A549 (cell line): ENCODE results near the gene RPP30. TPM values are rescaled to one million over a fixed set of nuclear protein-coding genes. Genes with fewer than 3 reads are reported as not detected.

Experiments used
- ATAC-seq, 2 experiments: fragments of 200-7000 bp in 1 of 2; fragments of >200 bp in 1 of 2; cut with Nextera tagmentation in 1 of 2; cut with Tn5 transposase in 1 of 2; 3 replicates each; pipeline versions ENCODE4 v1.8.0 to v1.9.1; 2018 to 2020; ENCODE audit warnings: mild to moderate bottlenecking in 1 of 2, moderate library complexity in 1 of 2
- CTCF ChIA-PET: fragments of 300-600 bp; sonication (Branson Sonifier 250); formaldehyde crosslinking; extraction: SDS; loops from one replicate; lab custom pipeline; 2021; ENCODE audit warnings: antibody characterized with exemption, inconsistent platforms; lab: Yijun Ruan, JAX
- POLR2A ChIA-PET: fragments of 350-600 bp; formaldehyde crosslinking; extraction: SDS; loops from one replicate; lab custom pipeline; 2021; ENCODE audit warnings: antibody characterized with exemption, inconsistent platforms; lab: Yijun Ruan, JAX
- DNase-seq, 2 experiments: peaks; one replicate each; pipeline versions ENCODE4 v3.0.0 to v3.0.0-alpha.2; 2011 to 2016; ENCODE audit warnings: low read depth in 1 of 2, low spot score in 1 of 2
- FAIRE-seq: peaks from 2 replicates; lab custom pipeline; 2011; peaks lifted over from hg19 to GRCh38; lab: Jason Lieb, UNC
- H3K27ac ChIP-seq, 2 experiments: fragments of >200 bp; sonication (Bioruptor Twin); formaldehyde crosslinking; 3 replicates each; pipeline ENCODE4 v1.5.1; 2016 to 2017
- H3K4me1 ChIP-seq: fragments of >200 bp; sonication (Bioruptor Twin); formaldehyde crosslinking; 3 replicates; pipeline ENCODE4 v1.6.1; 2016
- H3K4me2 ChIP-seq: fragments of >200 bp; sonication (Bioruptor Twin); formaldehyde crosslinking; 3 replicates; pipeline ENCODE4 v1.6.1; 2016
- H3K4me3 ChIP-seq: fragments of >200 bp; sonication (Bioruptor Twin); formaldehyde crosslinking; 3 replicates; pipeline ENCODE4 v1.5.1; 2016
- H3K9me3 ChIP-seq: fragments of >200 bp; sonication (Bioruptor Twin); formaldehyde crosslinking; 3 replicates; pipeline ENCODE4 v1.6.1; 2016
- CBX2 ChIP-seq: fragments of 200-600 bp; sonication (generic); IDR thresholded peaks from 2 replicates; pipeline ENCODE4 v1.6.1; 2016; ENCODE audit warnings: low read depth, mild to moderate bottlenecking, borderline replicate concordance
- CBX8 ChIP-seq: fragments of 200-600 bp; sonication (generic); IDR thresholded peaks from 2 replicates; pipeline ENCODE4 v1.6.1; 2016
- CHD2 ChIP-seq: fragments of 150-350 bp; IDR thresholded peaks from 2 replicates; pipeline ENCODE4 v1.6.1; 2014; ENCODE audit warnings: low read length; ENCODE audit not compliant: partially characterized antibody
- EHF ChIP-seq: fragments of 250-450 bp; sonication (Bioruptor Pico); IDR thresholded peaks from 2 replicates; pipeline ENCODE4 v1.5.0; 2020; ENCODE audit warnings: mild to moderate bottlenecking
- ESRRA ChIP-seq: fragments of 150-350 bp; IDR thresholded peaks from 2 replicates; pipeline ENCODE4 v1.6.1; 2014; ENCODE audit warnings: mild to moderate bottlenecking, low read length, borderline replicate concordance
- FOSL2 ChIP-seq, 2 experiments: fragments of 450-650 bp in 1 of 2; fragments of >200 bp in 1 of 2; sonication (Bioruptor Twin) in 1 of 2; formaldehyde crosslinking; IDR thresholded peaks; 2 replicates each; pipeline versions ENCODE4 v1.5.0 to v1.6.1; 2016 to 2020; ENCODE audit warnings: mild to moderate bottlenecking in 1 of 2, moderate library complexity in 1 of 2
- GATA3 ChIP-seq: IDR thresholded peaks from 2 replicates; pipeline ENCODE4 v1.6.1; 2012; ENCODE audit warnings: borderline replicate concordance
- HDAC2 ChIP-seq: fragments of 200-600 bp; sonication (generic); IDR thresholded peaks from 2 replicates; pipeline ENCODE4 v1.6.1; 2016
- HOXB13 ChIP-seq: fragments of 250-450 bp; sonication (Bioruptor Pico); IDR thresholded peaks from 2 replicates; pipeline ENCODE4 v1.5.0; 2020; ENCODE audit warnings: low read depth, mild to moderate bottlenecking, moderate library complexity
- JUNB ChIP-seq: fragments of >200 bp; sonication (Bioruptor Twin); formaldehyde crosslinking; IDR thresholded peaks from 2 replicates; pipeline ENCODE4 v1.6.1; 2016
- MAFK ChIP-seq: fragments of 450-650 bp; IDR thresholded peaks from 2 replicates; pipeline ENCODE4 v1.6.1; 2014; ENCODE audit not compliant: partially characterized antibody
- MYC ChIP-seq: IDR thresholded peaks from 2 replicates; pipeline ENCODE4 v1.6.1; 2012; ENCODE audit warnings: mild to moderate bottlenecking, inconsistent platforms, low read length, improper control_type of control experiment, borderline replicate concordance
- NFE2L2 ChIP-seq: fragments of 150-350 bp; conservative IDR thresholded peaks from 2 replicates; pipeline ENCODE4 v1.6.1; 2014; ENCODE audit warnings: low read length
- NPAS2 ChIP-seq: fragments of 250-450 bp; sonication (Bioruptor Pico); IDR thresholded peaks from 2 replicates; pipeline ENCODE4 v1.8.0; 2022; ENCODE audit warnings: mild to moderate bottlenecking, moderate library complexity, borderline replicate concordance
- NR3C1 ChIP-seq: fragments of >200 bp; sonication (Bioruptor Twin); formaldehyde crosslinking; IDR thresholded peaks from 3 replicates; pipeline ENCODE4 v1.6.1; 2017
- POLR2A ChIP-seq: IDR thresholded peaks from 2 replicates; pipeline ENCODE4 v1.6.1; 2012; ENCODE audit warnings: mild to moderate bottlenecking, low read length
- POLR2AphosphoS2 ChIP-seq: conservative IDR thresholded peaks from 2 replicates; pipeline ENCODE4 v1.6.1; 2012; ENCODE audit warnings: low read length, improper control_type of control experiment, inconsistent platforms
- RARB ChIP-seq: fragments of 250-450 bp; sonication (Bioruptor Pico); IDR thresholded peaks from 2 replicates; pipeline ENCODE4 v1.8.0; 2021; ENCODE audit warnings: mild to moderate bottlenecking, moderate library complexity
- RCOR1 ChIP-seq: fragments of 150-350 bp; IDR thresholded peaks from 2 replicates; pipeline ENCODE4 v1.6.1; 2014; ENCODE audit warnings: antibody characterized with exemption, low read length, low read depth
- ZC3H11A ChIP-seq: fragments of 450-650 bp; IDR thresholded peaks from 2 replicates; pipeline ENCODE4 v1.6.1; 2014; ENCODE audit warnings: antibody characterized with exemption, mild to moderate bottlenecking
- ZFP36 ChIP-seq: fragments of 450-650 bp; IDR thresholded peaks from 2 replicates; pipeline ENCODE4 v1.6.1; 2014; ENCODE audit warnings: borderline replicate concordance; ENCODE audit not compliant: partially characterized antibody
- WGBS: methylation state at CpG from one replicate; pipeline ENCODE4 v1.1.6; 2017; ENCODE audit errors: missing lambda C conversion rate; 5-methylcytosine and 5-hydroxymethylcytosine counted together
- polyA plus RNA-seq, 4 experiments: library from polyadenylated mRNA; depleted of rRNA in 3 of 4; stranded (reverse); fragments of >200 nt; fragmentation: RNase III in 1 of 4; extraction: RNeasy Plus Mini Kit Qiagen cat#74134 plus additional on column Dnase treatment in 1 of 4; gene quantifications; 2 replicates in 3 of 4; 3 replicates in 1 of 4; pipeline ENCODE4 v1.2.3, GENCODE V29; 2011 to 2017
- TF ChIP-seq, protein P1 (sequence below): fragments of 450-650 bp; IDR thresholded peaks from 2 replicates; pipeline ENCODE4 v1.6.1; 2014; ENCODE audit warnings: antibody characterized with exemption
- TF ChIP-seq, protein P2 (sequence below): fragments of >200 bp; sonication (Bioruptor Twin); formaldehyde crosslinking; IDR thresholded peaks from 2 replicates; pipeline ENCODE4 v1.6.1; 2016
- TF ChIP-seq, protein P3 (sequence below): IDR thresholded peaks from 2 replicates; pipeline ENCODE4 v1.6.1; 2012; ENCODE audit warnings: low read depth, borderline replicate concordance
- TF ChIP-seq, protein P4 (sequence below): fragments of 200-600 bp; sonication (generic); IDR thresholded peaks from 2 replicates; pipeline ENCODE4 v1.6.1; 2016; ENCODE audit warnings: antibody characterized with exemption, mild to moderate bottlenecking, moderate library complexity
- TF ChIP-seq, protein P5 (sequence below): fragments of 250-450 bp; sonication (Bioruptor Pico); IDR thresholded peaks from 2 replicates; pipeline ENCODE4 v1.5.0; 2021; ENCODE audit warnings: mild to moderate bottlenecking, moderate library complexity, borderline replicate concordance
- TF ChIP-seq, protein P6 (sequence below): IDR thresholded peaks from 2 replicates; pipeline ENCODE4 v1.6.1; 2012

The RPP30 gene
- polyA plus RNA-seq, 2 of the 4 experiments (the other 2 are of a cell fraction) = 54.3 to 70.9 TPM

DNA sequence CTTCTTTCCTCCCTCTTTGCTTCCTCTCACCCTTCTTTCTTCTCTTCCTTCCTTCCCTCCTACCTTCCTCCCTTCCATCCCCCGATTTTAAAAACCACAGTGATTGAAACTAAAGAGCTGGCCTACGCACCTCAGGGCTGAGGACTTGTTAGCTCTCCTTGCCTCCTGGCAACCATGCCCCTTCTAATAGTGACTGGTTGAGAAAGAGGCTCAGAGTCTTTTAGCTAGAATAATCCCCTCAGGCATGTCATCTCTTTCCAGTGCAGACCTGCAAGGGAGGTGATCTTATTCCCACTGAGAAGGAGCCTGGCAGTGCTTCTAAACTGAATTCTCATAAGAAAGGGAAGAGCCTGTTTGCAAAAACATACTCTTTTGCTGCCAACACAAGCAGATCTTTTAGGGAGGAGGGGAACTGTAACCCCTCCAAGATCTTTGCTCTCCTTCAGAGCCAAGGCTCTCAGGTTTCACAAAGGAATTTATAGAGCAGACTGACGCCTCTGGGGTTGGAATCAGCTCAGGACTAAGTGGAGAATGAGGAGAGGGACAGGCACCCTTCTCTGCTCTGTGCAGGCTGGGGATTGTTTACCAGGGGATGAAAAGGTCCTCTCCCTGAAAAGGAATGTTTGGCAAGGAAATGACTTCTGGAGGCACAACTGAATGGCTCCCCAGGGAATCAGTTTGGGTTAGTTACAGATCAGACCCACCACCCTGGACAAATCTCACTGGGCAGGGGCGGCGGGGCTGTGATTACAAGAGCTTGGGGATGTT, 58.5 kb downstream of the RPP30 start (continued):
- TF ChIP-seq, protein P1, sequence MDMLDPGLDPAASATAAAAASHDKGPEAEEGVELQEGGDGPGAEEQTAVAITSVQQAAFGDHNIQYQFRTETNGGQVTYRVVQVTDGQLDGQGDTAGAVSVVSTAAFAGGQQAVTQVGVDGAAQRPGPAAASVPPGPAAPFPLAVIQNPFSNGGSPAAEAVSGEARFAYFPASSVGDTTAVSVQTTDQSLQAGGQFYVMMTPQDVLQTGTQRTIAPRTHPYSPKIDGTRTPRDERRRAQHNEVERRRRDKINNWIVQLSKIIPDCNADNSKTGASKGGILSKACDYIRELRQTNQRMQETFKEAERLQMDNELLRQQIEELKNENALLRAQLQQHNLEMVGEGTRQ = no peak
- TF ChIP-seq GATA3 = peak; percentile 74; the same call in 1 of the 2 replicates
- TF ChIP-seq CHD2 = no peak
- TF ChIP-seq, protein P2, sequence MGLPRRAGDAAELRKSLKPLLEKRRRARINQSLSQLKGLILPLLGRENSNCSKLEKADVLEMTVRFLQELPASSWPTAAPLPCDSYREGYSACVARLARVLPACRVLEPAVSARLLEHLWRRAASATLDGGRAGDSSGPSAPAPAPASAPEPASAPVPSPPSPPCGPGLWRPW = no peak
- TF ChIP-seq HOXB13 (CRISPR knock-in tag) = no peak
- TF ChIP-seq, protein P3, sequence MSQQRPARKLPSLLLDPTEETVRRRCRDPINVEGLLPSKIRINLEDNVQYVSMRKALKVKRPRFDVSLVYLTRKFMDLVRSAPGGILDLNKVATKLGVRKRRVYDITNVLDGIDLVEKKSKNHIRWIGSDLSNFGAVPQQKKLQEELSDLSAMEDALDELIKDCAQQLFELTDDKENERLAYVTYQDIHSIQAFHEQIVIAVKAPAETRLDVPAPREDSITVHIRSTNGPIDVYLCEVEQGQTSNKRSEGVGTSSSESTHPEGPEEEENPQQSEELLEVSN = no peak
- TF ChIP-seq ZC3H11A = no peak

DNA sequence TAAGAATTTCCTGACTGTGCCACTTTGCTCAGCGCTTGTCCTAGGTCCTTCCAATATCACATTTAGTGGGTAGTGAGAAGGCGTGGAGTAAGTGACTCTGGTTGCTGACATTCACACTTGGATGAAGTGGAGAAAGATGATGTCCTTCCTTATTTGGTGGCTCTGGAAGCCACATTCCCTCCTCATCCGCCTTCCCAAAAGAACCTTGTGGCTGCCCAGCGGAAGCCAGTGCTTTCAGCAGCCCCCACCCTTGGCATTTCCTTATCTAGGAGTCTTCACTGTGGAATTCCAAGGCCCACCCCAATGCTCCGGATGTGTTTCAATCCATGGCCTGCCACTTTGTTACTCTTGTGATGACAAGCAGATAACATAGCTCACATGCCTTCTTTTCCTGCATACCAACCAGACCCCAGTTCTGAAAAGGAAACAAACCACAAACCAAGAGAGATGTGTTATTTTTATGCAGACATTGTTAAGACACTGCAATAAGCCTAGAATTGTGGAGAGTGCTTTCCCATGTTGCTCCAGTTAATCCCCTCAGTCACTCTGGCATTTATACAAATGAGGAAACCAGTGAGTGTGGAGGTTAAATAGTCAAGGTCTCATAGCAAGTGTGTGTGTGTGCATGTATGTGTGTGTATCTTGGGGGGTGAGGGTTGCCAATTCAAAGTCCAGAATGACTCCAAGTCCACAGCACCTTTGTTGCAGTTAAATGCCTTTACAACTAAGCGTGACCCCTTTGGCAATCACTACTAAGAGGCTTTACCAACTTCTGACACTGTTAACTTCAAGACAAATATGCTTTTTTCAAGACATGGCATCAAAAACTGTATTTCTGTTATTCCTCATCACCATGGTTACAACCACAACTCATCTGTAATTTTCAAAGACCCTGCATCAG, 59.4 kb downstream of the RPP30 start:
- no peaks in the 10 kb centered on the region; the same call in 2 of the 3 replicates for H3K9me3 ChIP-seq
- DNase-seq (peak; percentile 54 to 89), ATAC-seq (peak; percentile 54 to 85), FAIRE-seq (no peak)
- peak overlapping the region; percentile 79 to 85 for H3K27ac ChIP-seq
- H3K4me3 ChIP-seq = no peak overlapping the region
- CTCF ChIA-PET = interaction anchor here (1.7 kb wide), 1 partner anchor 19 kb away, joined by 7 read pairs; no protein-coding TSS in a partner anchor
- peak overlapping the region; percentile 69 for H3K4me2 ChIP-seq
- H3K4me1 ChIP-seq = peaks cover 49% of the 10 kb centered on the region
- POLR2A ChIA-PET = interaction anchor here (1.3 to 1.8 kb wide), 3 partner anchors 10 to 232 kb away, joined by 4 to 10 read pairs (median 4); partner anchors contain the start of gene ANKRD1
- 11% methylated on average over 6 of the region's 6 CpGs for WGBS
- TF ChIP-seq, protein P4, sequence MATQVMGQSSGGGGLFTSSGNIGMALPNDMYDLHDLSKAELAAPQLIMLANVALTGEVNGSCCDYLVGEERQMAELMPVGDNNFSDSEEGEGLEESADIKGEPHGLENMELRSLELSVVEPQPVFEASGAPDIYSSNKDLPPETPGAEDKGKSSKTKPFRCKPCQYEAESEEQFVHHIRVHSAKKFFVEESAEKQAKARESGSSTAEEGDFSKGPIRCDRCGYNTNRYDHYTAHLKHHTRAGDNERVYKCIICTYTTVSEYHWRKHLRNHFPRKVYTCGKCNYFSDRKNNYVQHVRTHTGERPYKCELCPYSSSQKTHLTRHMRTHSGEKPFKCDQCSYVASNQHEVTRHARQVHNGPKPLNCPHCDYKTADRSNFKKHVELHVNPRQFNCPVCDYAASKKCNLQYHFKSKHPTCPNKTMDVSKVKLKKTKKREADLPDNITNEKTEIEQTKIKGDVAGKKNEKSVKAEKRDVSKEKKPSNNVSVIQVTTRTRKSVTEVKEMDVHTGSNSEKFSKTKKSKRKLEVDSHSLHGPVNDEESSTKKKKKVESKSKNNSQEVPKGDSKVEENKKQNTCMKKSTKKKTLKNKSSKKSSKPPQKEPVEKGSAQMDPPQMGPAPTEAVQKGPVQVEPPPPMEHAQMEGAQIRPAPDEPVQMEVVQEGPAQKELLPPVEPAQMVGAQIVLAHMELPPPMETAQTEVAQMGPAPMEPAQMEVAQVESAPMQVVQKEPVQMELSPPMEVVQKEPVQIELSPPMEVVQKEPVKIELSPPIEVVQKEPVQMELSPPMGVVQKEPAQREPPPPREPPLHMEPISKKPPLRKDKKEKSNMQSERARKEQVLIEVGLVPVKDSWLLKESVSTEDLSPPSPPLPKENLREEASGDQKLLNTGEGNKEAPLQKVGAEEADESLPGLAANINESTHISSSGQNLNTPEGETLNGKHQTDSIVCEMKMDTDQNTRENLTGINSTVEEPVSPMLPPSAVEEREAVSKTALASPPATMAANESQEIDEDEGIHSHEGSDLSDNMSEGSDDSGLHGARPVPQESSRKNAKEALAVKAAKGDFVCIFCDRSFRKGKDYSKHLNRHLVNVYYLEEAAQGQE = no peak
- TF ChIP-seq, protein P5, sequence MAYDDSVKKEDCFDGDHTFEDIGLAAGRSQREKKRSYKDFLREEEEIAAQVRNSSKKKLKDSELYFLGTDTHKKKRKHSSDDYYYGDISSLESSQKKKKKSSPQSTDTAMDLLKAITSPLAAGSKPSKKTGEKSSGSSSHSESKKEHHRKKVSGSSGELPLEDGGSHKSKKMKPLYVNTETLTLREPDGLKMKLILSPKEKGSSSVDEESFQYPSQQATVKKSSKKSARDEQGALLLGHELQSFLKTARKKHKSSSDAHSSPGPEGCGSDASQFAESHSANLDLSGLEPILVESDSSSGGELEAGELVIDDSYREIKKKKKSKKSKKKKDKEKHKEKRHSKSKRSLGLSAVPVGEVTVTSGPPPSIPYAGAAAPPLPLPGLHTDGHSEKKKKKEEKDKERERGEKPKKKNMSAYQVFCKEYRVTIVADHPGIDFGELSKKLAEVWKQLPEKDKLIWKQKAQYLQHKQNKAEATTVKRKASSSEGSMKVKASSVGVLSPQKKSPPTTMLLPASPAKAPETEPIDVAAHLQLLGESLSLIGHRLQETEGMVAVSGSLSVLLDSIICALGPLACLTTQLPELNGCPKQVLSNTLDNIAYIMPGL (CRISPR knock-in tag) = no peak
- TF ChIP-seq JUNB = no peak
- no peak for TF ChIP-seq CHD2
- TF ChIP-seq NPAS2 (CRISPR knock-in tag) = no peak
- TF ChIP-seq CBX8 = no peak
- 0 out of 2 replicates have a peak, but pooled peaks have one; percentile 20 for TF ChIP-seq EHF (CRISPR knock-in tag)
- TF ChIP-seq POLR2AphosphoS2 = no peak
- TF ChIP-seq NFE2L2 = no peak
- TF ChIP-seq RCOR1 = no peak
- no peak for TF ChIP-seq MYC
- TF ChIP-seq, protein P6, sequence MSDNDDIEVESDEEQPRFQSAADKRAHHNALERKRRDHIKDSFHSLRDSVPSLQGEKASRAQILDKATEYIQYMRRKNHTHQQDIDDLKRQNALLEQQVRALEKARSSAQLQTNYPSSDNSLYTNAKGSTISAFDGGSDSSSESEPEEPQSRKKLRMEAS = peak; percentile 46
- no peak for TF ChIP-seq ZFP36
- TF ChIP-seq CBX2 = no peak
- no peak for TF ChIP-seq FOSL2 (IDR thresholded peaks at IDR 0.05)
- peak; percentile 26 for TF ChIP-seq FOSL2 (CRISPR knock-in tag; IDR thresholded peaks at IDR 0.05)
- no peak for TF ChIP-seq POLR2A
- no peak for TF ChIP-seq MAFK
- no peak for TF ChIP-seq ESRRA
- TF ChIP-seq HDAC2 = no peak
- 0 out of 2 replicates have a peak, but pooled peaks have one; percentile 16 for TF ChIP-seq RARB (CRISPR knock-in tag)
- no peak for TF ChIP-seq NR3C1
- TF ChIP-seq GATA3 = peak; percentile 96
